NCI-H2196 (cell line): ENCODE measurements around the gene AATK.

ENCODE experiments used
- DNase-seq: peaks from one replicate; lab custom pipeline; 2025; ENCODE audit not compliant: unreplicated experiment; lab: John Stamatoyannopoulos, UW

The AATK gene

DNA sequence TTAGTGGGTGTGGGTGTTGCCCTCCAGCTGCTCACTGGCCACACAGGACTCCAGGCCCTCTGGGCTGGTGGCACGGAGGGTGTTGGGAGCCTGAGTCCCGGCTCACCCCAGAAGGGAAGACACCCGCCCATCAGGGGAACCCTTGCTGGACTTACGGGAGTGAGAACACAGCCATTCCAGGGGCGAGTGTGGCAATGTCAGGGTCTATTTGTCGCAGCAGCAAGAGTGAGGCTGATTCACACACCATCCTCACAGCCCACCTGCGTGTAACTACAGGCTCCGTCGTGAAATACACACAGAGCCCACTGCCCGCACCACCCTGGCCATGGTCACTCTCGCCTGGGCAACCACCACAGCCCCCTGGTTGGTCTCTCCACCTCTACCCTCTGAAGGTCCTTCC is 17.8 kb upstream of the AATK start:
- no peak for DNase-seq

DNA sequence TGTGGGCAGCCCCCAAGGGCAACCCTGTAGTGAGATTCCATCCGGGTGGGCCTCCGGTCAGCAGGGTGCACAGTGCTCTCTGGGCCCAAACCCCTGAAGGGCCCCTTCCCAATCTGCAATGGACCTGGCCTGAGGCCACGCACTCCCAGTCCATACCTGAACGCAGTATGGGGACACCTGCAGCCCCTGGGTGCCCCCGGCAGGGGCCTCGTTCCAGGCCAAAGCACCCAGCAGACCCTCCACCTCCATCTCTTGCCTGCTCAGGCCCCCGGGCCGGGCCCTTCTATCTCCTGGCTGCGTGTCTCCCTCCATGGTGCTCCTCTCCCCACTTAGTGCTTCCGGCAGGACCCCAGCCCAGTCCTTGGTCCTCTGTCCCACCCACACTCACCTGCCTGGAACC is 17.3 kb upstream of the AATK start:
- DNase-seq = no peak

- DNase-seq = no peak
These were observed 16.6 kb upstream of the AATK start for GRCh38 chr17:81182596-81182995.

DNA sequence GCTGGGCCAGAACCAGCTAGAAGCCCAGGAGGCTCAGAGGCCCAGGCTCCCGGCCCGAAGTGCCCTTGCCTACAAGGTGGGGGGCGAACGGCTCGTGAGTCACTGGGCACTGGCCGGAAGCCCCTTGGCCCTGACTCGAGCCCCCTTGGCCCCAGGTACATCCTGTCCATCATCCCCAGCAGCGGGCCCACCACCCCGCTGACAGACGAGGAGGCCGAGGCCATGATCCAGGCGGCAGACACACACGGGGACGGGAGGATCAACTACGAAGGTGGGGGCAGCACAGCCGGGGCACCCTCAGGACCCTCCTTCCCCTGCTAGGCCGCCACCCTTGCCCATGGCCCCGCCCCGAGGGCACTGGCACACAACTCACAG is 15.8 kb upstream of the AATK start:
- no peak for DNase-seq

DNA sequence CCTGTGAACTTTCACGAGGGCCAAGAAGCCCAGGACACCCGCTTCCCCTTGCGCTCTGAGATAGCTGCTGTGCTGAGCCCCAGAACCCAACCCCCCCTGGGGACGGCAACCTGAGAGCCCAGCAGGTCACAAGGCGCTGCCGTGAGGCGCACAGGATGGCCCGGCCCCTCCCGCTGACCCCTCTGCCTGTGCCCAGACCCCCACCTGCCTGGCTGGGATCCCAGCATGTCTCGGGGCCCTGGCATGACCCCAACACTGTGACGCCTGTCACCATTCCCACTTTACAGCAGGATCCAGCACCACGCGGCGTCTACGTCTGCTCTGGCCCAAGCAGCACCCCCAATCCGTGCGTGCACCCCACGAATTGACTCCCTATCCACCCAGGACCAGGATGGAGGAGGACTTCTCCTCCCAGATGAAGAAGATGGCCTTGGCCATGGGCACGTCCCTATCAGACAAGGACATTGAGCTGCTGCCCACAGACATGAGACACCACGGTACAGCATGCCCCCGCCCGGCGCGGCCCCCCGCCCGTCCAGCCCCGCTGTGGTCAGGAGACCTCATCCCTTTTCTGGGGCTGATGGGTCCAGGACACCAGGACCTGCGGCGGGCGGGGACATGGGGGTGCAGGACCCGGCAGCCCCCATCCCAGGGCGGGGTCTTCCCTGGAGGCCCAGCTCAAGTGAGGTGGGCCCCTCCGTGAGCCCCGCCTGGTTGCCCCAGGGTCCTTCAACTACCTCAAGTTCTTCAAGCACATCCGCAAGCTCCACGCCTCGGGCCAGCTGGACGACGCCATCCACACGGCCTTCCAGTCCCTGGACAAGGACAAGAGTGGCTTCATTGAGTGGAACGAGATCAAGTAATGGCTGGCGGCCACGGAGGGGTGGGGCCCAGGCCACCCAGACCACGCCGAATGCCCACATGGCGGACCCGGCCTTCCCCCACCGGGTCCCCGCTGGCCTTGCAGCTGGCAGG is 15.1 kb upstream of the AATK start:
- no peak for DNase-seq

- DNase-seq = no peak
These were observed 13.8 kb upstream of the AATK start for GRCh38 chr17:81179861-81180260.

- no peak for DNase-seq
These were observed 13.2 kb upstream of the AATK start for GRCh38 chr17:81179220-81179619.

DNA sequence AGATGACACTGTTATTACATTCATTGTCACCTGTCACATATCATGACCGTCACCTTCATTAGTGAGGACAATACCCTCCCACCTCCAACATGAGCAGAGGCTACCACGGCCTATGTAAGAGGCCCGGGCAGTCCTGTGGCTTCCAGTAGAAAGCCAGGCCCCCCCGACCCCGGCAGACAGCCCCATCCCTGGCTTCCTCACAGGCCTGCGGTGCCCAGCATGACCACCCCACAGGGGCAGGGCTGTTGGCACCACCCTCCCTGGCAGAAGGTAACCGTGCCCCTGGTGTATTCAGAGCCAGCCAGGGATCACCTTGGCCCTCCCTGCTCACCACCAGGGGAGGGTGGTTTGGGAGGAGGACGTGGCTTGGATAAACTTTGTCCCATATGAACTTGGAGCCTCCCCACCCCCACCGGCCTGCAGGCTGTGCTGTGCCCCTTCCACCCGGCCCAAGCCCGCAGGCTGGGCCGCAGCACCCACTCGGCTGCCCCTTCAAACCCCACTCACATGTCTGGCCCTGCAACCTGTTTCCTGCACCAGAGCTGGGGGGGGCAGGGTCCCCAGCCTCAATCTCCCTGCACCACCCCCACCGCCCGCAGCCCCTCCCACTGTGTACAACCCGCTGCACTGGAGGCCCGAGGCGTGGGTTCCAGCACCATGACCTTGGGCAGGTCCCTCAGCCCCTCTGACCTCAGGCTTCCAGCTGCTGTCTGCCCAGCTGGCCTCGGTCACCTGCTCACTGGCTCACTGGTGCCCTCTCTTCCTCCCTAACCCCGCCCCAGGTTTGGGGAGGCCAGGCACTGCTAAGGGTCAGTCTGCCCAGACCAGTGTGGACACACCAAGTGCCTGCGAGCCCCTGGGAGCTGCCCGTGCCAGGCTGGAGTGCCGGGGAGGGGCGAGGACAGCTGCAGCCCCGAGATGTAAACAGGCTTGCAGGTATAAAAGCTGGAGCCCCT is 12.4 kb upstream of the AATK start:
- no peak for DNase-seq

DNA sequence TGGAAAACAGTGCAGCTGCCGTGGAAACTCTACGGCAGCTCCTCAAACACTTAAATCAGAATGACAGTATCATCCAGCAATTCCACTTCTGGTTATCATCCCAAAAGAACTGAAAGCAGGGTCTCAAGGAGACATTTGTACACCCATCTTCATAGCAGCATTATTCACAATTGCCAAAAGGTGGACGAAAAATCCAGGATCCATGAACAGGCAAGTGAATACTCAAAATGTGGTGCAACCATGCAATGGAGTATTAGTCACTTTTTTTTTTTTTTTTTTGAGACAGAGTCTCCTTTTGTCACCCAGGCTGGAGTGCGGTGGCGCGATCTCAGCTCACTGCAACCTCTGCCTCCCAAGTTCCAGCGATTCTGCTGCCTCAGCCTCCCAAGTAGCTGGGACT is 10.6 kb upstream of the AATK start:
- no peak for DNase-seq

- no peak for DNase-seq
These were observed 7.7 kb upstream of the AATK start for GRCh38 chr17:81173762-81174155.

- DNase-seq = no peak
These were observed 7.2 kb upstream of the AATK start for GRCh38 chr17:81173052-81173761.

- DNase-seq = no peak
These were observed 5.9 kb upstream of the AATK start for GRCh38 chr17:81171941-81172340.

DNA sequence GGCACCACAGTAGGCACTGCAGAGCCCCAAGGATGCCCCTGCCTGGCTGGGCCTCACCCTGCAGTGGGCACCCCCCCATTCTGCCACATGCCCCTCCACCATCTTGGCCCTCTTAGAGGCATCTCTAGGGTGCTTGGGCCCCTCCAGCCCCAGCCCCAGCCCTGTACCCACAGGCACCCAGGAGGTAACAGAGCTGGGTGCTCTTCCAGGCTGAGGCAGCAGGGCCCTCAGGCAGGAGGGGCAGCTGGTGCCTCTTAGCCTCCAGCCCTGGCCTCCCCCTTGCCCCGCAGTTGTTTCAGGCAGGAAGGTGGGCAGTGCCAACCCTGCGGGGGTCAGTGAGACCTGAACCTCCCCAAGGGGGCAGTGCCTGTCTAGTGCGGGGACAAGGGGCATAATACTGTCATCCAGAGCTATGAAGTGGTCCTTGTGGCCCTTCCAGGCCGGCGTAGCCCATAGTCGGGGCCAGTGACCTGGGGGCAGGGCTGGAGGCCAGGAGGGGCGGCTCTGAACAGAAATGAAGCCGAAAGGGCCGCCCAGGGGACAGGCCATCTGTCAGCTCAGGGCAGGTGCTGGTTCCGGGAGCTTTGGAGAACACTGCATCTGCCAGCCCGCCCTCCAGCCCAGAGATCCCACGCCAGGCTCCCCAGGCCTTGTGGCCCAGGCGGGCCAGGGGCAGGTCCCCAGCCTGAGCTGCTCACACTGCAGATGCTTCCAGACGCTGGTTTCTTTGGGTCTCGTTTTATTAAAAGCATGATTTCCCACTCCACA is 4.9 kb upstream of the AATK start:
- DNase-seq = no peak

DNA sequence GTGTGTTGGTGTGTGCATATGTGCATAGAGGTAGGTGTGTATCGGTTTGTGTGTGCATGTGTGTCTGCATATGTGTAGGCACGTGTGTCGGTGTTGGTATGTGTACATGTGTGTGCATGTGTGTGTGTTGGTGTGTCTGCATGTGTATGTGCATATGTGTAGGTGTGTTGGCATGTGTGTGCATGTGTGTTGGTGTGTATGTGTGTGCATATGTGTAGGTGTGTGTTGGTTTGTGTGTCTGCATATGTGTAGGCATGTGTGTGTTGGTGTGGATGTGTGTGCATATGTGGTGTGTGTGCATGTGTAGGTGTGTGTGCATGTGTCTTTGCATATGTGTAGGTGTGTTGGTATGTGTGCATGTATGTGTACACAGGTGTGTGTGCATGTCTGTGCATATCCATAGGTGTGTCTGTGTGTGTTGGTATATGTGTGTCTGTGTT is 3.9 kb upstream of the AATK start:
- DNase-seq = no peak

DNA sequence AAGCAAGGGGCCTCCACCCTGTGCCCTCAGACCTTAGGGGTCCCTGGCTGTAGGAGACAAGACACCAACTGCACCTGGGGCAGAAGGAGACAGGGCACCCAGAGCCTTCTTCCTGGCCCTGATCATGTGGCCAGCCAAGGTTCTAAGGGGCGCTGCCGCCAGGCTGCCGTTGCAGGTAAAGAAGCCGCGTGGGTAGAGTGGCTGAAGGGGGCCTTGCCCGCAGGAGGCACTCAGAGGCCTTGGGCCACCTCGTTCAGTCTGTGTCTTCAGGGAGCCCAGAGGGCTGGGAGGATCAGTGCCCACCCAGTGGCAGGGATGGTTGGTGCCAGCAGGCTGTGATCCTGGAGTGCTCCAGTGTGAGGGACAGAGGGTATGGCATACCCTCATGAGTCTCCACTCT is 1.6 kb upstream of the AATK start:
- no peak for DNase-seq

GRCh38 chr17:81167194-81167524 is 1.1 kb upstream of the AATK start:
- no peak for DNase-seq

DNA sequence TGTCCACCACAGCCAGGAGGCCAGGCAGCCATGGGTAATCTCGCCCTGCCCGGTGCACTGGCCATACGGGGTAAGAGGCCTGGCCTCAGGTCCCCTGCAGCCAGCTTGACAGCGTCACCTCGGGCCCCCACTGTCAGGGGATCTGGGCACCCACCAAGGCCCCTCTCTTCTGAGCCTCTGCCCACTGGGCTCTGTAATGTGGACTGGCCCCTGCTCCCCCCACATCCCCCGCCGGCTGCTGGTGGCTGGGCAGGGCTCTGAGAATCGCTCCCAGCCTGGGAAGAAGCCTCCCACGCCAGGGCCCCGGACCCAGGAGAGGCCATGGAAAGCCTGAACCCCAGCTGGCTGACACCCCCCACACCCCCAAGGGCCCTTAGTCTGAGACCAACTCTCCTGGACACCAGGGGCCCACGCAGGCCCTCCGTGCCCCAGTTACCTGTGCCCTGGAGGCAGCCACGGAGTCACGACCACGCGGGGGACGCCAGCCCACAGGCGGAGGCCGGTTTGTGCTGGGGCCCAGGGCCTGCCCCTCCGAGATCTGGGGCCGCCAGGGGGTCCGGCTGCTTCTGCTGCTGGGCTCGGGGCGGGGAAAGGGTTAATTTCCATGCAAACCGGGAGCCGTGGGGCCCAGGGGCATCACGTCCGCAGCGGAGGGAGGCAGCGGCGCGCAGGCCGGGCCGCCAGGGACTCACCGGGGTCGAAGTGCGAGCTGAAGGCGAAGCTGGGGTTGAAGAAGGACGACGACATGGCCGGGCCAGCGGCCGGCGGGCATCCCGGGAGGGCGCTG is 582 bp downstream of the AATK start, which contains the start of gene PVALEF:
TSS of gene PVALEF (plus strand) at position 262 of the 787 bp plus-strand sequence. CDS start 15,720 bp downstream, outside the sequence.
- no peak for DNase-seq

- DNase-seq = no peak
These were observed 1.4 kb downstream of the AATK start for GRCh38 chr17:81164371-81165245.
